NCI-H146 treated with DMSO at 0.1 percent for 48 hours (cell line): ENCODE measurements around the gene GARS1.
"Not testable (repeated sequence)": the region's sequence is repeated elsewhere in the genome, so short reads cannot be mapped to it uniquely, and the experiment has no call there.

ENCODE experiments used
- DNase-seq: peaks from one replicate; lab custom pipeline; 2025; ENCODE audit not compliant: unreplicated experiment; lab: John Stamatoyannopoulos, UW

The GARS1 gene

DNA sequence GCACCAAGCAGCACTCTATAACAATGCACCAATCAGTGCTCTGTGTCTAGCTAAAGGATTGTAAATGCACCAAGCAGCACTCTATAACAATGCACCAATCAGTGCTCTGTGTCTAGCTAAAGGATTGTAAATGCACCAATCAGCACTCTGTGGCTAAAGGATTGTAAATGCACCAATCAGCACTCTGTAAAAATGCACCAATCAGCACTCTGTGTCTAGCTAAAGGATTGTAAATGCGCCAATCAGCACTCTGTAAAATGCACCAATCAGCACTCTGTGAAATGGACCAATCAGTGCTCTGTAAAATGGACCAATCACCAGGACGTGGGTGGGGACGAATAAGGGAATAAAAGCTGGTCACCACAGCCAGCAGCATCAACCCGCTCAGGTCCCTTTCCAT lies 24.4 kb upstream of the GARS1 start:
- not testable (repeated sequence) for DNase-seq

DNA sequence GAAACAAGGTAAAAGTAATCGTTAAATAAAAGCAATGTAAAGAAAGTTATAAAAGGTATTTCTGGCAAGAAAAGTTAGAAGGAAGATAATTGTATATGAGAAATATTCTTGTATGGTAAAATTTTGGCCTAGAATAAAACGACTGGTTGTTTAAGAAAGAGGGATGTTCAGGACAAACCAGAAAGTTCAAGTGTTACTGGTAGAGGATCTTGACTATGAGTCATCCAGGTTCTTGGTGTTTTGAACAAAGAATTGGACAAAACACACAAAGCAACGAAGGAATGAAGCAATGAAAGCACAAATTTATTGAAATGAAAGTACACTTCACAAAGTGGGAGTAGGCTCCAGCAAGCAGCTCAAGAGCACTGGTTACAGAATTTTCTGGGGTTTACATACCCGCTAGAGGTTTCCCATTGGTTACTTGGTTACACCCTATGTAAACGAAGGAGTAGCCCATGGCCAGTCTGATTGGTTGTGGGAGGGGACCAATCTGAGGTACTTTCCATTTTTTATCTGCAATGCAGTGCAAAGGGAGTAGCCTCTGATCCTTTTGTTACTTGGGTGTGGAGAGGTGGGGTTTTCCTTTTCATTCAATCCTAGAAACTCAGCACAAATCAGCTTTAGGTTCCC lies 22.4 kb upstream of the GARS1 start:
- DNase-seq = no peak

DNA sequence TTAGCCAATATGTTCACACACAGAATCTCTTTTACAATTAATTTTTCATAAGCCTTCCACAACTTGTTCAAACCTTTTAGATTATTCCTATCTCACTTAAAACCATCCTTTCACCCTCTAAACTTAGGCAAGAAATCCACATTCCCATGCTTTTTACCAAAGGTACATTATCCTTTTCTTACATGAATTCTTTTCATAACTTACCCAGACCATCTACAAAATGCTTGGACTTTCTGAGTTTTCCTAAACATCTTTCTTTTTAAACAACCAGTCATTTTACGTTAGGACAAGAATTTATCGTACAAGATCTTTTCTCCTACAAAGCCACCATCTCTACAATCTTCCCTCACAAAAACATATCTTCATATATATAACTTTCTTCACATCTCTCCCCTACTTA lies 18.8 kb upstream of the GARS1 start:
- DNase-seq = no peak

DNA sequence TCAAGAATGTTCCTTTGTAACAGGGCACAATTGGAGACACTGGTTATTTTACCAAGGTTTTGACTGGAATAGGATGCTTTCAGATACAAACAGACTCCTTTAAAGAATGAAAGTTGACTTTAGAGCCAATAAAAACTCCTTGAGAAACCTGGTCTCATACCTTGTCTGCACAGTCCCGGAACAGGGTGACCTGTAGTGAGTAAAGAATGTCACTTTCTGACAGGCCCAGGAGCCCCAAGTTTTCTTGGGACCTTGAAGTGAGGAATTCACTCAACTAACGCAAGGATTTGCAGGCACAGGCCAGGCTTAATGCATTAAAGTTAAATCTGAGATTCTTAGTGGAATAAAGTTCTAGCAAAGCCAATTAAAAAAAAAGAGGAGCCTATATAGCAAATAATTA lies 11.5 kb upstream of the GARS1 start:
- DNase-seq = no peak

DNA sequence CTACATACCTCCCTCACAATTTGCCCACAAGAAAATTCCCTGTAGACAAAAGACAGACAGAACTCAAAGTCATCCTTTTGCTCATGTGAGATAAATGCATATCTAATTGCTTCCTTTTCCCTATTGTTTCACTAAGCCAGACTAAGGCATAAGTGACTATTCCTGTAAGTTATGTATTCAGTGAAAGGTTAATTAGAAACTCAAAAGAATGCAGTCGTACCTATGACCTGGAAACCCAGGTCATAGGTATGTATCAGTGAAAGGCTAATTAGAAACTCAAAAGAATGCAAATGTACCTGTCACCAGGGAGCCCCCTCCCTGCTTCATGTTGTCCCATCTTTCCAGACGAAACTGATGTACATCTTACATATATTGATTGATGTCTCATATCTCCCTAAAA lies 10.3 kb upstream of the GARS1 start:
- no peak for DNase-seq

DNA sequence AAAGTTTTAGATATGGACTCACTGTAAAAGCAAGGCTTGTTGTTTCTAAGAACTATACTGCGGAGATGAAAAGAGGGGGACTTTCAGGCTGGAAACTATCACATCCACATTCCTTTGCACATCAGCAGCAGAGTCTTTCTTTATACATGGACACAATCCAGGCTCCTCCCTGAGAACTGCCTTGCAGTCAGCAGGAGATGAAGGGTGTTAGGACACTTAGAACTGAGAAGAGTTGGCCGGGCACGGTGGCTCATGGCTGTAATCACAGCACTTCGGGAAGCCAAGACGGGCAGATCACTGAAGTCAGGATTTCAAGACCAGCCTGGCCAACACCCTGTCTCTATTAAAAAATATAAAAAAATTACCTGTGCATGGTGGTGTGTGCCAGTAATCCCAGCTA lies 9.7 kb upstream of the GARS1 start:
- no peak for DNase-seq

DNA sequence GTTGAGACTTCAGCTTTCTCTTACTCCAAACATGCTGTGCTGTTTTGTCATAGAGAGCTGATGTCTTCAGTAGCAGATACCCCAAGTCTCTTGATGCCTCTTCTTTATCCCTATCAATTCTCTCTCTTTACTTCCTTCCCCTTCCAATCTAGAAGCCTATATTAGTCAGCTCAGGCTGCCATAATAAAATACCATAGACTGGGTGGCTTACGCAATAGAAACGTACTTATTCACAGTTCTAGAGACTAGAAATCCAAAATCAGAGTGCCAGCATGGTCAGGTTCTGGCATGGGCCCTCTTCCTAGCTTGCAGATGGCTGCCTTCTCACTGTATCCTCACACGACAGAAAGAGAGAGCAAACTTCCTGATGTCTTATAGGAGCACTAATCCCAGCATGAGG lies 9.0 kb upstream of the GARS1 start:
- no peak for DNase-seq

DNA sequence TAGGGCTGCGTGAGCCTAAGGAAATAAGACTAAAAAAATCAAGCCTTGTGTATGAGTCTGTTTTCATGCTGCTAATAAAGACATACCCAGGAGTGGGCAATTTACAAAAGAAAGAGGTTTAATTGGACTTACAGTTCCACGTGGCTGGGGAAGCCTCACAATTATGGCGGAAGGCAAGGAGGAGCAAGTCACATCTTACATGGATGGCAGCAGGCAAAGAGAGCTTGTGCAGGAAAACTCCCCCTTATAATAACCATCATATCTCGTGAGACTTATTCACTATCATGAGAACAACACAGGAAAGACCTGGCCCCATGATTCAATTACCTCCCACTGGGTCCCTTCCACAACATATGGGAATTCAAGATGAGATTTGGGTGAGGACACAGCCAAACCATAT lies 7.1 kb upstream of the GARS1 start:
- not testable (repeated sequence) for DNase-seq

DNA sequence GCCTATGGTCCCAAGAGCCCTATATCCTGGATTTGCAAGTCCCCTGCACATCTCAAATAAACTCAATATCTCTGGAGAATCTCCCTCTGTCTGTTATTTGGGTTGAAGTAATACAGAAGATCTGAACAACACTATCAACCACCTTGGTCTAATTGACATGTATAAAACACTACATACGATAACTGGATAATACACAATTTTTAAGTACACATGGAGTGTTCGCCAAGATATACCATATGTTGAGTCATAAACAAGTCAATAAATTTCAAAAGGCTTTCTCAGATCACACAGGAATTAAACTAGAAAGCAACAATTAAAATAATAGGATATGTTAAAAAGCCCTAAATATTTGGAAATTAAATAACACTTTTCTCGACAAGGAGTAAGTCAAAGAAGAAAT lies 5.6 kb upstream of the GARS1 start:
- no peak for DNase-seq

DNA sequence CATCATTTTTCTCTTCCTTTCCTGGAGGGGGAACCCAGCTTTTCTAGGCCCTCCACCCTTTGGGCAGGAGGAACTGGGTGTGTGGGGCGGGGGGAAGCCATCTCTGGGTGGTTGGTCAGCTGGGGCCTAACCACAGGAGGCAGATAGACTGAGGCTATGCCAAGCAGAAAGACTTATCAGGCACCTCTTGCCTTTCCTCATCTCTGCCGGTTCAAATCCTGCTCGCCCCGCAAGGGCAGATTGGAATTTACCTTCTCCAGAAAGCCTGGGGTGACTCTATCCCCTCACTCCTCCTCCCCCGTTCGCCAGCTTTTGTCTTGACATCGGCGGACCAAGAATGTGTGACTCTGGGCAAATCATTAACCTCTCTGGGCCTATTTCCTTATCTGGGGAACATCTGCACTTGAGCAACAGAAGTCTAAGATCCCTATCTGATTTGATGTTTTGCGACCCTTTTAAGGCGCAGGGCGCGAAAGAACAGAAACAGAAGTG lies 584 bp upstream of the GARS1 start:
- DNase-seq = peak; percentile 56

DNA sequence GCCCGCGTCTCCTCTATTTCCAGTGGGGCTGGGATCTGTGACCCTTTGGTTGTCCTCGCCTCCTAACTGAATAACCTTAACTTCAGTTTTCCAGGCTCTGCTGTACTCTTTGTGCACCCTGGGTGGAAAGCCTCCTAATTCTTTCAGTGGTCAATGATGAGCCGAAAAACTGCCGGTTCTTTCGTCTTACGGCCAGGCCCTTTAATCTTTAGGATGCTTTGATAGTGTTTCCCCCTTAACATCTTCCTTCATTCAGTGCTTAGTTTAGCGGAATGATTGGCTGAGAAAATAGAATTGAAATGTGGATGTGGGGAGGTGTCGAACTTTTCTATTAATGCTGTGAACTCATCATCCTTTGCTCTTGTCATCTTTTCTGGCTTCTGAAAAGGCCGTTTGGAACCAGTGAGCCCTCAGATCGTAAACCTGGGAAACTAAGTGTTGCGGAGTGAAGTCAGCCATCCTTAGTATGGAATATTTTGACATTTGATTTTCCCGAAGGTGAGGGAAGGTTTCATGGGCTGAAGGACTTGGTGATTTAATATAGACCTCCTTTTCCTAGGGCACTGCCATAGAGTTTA lies 847 bp downstream of the GARS1 start:
- no peak for DNase-seq

DNA sequence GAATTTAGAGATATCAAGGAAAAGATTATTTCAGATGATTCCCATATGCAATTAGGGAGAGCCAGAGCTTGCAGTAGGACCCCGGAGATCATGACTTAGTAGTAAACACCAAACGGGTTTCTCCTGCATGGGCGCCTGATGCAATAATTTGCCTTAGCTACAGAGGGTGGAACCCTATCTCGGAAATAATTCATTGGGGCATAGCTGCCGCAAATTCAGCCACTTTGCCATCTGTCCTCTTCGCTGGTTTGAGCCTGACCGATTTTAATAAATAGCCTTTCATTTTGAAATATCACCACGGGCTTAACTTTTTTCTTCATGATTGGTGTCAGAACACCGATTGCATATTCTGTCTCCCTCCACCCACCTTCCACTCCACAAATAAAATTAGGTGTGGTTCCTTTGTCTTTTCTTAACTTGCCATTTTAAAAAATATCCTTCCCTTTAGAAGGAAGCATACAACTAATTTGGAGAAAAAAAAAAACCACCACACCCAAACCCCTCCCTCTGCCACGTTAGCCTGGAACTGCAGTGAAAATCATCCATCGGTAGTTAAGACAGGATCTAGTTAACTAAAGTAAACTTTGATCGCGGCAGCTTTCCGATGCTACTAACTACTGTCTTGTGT lies 1.4 kb downstream of the GARS1 start:
- DNase-seq = no peak

DNA sequence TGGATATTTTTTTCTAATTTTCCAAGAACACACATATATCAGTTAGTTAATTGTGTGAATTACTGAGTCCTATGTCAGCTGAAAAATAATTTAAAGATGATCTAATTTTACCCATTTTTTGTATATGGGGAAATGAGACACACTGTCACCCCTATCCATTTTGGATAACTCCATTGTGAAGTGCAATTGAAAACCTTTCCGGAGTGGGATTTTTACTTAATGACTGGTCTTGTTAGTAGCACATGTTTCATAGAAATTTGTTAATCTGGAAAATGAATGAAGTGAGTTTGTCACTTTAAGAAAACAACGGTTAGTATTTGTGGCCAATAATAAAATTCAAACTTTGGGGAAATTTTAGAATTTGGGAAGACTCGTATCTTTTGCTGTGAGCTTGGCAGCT lies 2.0 kb downstream of the GARS1 start:
- DNase-seq = no peak

DNA sequence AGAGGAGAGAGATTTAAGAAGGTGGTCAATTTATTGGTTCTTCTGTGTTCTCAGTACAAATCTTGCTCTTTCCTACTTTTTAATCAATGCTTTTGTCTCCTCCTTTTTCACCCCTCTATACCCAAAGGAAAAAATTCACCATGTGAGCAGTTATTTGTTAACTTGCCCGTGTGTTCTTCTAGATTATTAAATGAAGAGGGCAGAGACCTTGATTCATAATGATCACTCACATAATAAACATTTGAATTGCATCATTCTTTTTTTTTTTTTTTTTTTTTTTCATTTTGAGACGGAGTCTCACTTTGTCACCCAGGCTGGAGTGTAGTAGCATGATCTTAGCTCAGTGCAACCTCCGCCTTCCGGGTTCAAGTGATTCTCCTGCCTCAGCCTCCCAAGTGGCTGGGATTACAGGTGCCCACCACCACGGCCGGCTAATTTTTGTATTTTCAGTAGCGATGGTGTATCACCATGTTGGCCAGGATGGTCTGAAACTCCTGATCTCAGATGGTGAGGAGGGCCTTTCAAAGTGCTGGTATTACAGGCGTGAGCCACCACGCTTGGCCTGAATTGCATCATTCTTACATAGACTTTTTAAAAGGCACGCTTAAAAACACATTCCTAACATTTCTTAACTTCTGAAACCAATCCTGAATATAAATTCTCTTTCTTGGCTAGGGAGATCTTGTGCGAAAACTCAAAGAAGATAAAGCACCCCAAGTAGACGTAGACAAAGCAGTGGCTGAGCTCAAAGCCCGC lies 3.6 kb downstream of the GARS1 start:
- DNase-seq = no peak

DNA sequence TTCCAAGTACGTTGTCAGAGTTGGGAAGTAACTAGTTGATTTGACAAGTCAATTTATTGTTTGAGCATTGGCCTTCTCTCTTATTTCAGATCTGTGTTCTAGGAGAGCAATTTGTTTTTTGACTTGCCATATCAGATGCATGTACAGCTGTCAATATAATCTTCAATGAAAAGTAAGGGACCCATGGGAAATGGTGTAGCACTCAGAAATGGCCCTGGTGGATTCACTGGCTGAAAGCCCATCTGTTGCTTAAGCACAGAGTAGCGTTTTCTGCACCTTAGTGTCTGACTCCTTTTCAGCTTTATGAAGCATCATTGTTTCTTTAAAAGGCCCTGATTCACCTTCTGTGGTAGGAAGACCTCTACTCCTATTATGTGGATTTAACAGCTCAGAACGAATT lies 10.2 kb downstream of the GARS1 start:
- no peak for DNase-seq

DNA sequence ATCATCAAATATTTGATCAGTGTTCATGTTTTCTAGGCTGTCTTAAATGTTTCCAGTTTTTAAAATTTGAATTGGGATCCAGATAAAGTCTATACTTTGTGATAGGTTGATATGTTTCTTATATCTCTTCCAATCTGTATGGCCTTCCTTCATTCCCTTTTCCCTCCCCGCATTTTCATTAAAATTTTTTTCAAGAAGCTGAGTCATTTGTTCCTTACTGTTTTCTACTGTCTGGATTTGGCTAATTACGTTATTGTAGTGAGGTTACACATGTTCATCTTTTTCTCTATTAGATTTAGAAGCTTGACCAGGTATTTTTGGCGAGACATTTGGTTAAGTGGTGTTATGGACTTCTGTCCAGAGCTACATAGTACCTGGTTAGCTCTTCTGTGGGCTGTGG lies 11.2 kb downstream of the GARS1 start:
- DNase-seq = no peak

DNA sequence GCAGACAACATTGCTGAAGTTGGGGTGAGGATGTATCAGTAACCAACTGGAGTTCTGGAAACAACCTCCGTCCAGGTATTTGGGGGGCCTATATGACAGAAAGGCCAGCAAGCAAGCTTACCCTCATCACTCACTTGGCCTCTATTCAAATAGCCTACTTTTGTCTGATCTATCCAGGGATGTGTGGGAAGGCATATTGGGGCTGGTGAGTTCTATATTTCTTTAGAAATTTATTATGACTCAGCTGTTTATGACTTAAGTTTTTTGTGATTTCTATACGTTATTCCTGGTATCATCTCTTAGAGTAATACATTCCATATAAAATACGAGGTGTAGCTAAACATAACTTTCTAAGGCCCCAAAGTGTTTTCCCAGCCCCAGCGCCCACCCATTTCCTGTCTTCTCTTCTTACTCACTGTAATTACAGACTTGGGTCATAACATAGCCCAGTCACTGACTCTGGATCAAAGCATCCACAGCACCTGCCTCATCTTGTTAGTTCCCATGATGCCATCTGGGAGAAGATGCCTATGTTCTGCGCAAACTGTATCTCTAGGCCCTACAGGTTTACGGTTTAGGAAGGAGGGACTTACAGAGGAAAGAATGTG lies 18.1 kb downstream of the GARS1 start:
- DNase-seq = no peak

DNA sequence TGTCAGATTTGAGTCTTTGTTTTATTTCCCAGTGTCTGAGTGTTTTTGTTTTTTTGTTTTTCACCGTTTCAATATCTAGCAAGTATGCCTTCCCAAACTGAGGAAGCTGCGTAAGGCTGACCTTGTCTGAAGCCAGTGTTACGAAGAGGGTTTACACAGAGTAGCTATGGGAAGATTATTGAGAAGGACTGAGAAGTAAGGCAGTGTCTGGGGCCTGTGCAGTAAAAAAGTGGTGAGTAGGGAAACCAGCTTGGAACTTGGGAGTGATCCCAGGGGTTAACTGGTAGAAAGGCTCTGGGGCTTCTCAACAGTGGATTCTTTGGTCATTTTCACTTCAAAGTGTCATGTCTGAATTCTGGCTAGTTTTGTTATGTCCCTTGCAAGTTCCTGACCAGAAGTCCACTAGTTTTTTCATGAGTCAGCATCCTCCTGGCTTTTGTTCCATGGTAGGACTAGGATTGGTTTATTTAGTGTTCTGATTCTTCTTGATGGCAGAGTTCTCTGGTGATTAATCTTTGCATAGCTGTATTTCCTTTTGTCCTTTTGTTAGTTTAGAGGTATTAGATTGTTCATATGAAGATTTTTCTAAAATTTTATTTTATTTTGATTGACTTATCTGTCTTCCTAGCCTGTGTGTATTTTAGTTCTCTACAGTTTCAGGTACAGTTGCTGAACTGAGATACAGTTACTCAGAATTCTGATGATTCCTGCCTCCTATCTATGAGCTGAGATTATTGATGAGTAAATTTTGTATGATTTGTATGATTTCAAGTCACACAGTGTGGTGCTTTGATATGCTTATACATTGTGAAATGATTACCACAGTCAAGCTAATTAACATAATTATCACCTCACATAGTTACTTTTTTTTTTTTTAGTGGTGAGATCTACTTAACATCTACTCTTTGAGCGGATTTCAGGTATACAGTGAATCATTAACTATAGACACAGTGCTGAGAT lies 19.0 kb downstream of the GARS1 start:
- no peak for DNase-seq

DNA sequence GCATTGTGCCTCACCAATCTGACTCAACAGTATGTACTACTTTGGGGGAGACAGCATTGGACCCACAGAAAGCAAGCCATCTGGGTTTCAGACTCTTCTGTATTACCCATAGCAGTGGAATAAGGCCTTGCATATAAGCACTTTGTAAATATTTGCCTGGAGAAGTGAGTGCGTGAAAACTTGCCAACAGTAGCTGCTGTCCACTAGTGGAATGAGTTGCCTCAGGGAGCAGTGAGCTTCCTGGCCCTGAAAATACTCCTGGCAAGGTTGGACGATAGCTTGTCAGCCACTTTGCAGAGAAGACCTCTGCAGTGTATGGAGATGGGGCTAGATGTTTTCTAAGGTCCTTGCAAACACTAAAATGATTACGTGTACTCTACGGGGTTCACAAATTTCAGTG lies 21.6 kb downstream of the GARS1 start:
- no peak for DNase-seq

DNA sequence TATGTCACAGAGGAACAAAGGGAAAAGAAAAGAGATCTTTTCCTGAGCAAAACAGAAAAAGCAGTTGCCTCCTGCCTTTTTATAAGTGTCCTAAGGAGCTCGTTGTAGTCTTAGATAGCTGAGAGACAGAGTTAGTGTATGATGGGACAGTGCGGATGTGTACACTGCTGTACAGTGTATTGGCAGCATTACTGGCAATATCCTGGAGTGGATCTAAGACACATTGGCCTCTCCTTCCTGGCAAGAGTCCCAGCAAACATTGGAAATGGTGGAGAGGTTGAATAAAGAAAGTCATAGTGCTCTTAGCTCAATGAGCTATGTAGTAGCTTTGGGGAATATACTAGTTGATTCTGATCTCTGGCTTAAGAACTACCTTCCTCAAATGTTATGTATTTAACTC lies 22.7 kb downstream of the GARS1 start:
- DNase-seq = no peak
